Activated CD8-positive, alpha-beta memory T cell treated with anti-CD3 and anti-CD28 coated beads, Interleukin-2, amount 50 U/mL, for 48 hours (primary cell): ENCODE results near the gene ILDR2.
"Not testable (repeated sequence)": the region's sequence is repeated elsewhere in the genome, so short reads cannot be mapped to it uniquely, and the experiment has no call there.

ENCODE experiments used
- DNase-seq: peaks from one replicate; pipeline ENCODE4 v3.0.0-alpha.2; 2020

The ILDR2 gene

GRCh38 chr1:166882893-166883292, 92.4 kb downstream of the ILDR2 start:
- DNase-seq = no peak

GRCh38 chr1:166878173-166878917, 97.0 kb downstream of the ILDR2 start:
- not testable (repeated sequence) for DNase-seq

GRCh38 chr1:166876540-166876838, 98.9 kb downstream of the ILDR2 start:
- no peak for DNase-seq

- peak; percentile 98 for DNase-seq
These were observed 99.4 kb downstream of the ILDR2 start, which contains the start of gene TADA1 for GRCh38 chr1:166875734-166876539. TADA1 (minus strand) TSS chr1:166876264; CDS start chr1:166876233, 31 bp downstream.

- no peak for DNase-seq
These were observed 100.0 kb downstream of the ILDR2 start for GRCh38 chr1:166875302-166875733.

- no peak for DNase-seq
These were observed 100.9 kb downstream of the ILDR2 start for GRCh38 chr1:166874464-166874863.

GRCh38 chr1:166870584-166870983, 104.8 kb downstream of the ILDR2 start:
- DNase-seq = no peak

GRCh38 chr1:166869318-166870099, 105.8 kb downstream of the ILDR2 start:
- DNase-seq = no peak

GRCh38 chr1:166868639-166869038, 106.7 kb downstream of the ILDR2 start:
- no peak for DNase-seq

- DNase-seq = no peak
These were observed 109.4 kb downstream of the ILDR2 start for GRCh38 chr1:166865926-166866325.

- DNase-seq = no peak
These were observed 115.7 kb downstream of the ILDR2 start for GRCh38 chr1:166859597-166859996.

- no peak for DNase-seq
These were observed 116.5 kb downstream of the ILDR2 start for GRCh38 chr1:166858726-166859419.
